ENCODE measurements around the gene HDAC4.

HDAC4 gene

GRCh38 chr2:239382384-239382880 lies 18.4 kb downstream of the HDAC4 start:
- no peak for DNase-seq

- DNase-seq = no peak
Measured at GRCh38 chr2:239381709-239382134, 19.1 kb downstream of the HDAC4 start.

DNA sequence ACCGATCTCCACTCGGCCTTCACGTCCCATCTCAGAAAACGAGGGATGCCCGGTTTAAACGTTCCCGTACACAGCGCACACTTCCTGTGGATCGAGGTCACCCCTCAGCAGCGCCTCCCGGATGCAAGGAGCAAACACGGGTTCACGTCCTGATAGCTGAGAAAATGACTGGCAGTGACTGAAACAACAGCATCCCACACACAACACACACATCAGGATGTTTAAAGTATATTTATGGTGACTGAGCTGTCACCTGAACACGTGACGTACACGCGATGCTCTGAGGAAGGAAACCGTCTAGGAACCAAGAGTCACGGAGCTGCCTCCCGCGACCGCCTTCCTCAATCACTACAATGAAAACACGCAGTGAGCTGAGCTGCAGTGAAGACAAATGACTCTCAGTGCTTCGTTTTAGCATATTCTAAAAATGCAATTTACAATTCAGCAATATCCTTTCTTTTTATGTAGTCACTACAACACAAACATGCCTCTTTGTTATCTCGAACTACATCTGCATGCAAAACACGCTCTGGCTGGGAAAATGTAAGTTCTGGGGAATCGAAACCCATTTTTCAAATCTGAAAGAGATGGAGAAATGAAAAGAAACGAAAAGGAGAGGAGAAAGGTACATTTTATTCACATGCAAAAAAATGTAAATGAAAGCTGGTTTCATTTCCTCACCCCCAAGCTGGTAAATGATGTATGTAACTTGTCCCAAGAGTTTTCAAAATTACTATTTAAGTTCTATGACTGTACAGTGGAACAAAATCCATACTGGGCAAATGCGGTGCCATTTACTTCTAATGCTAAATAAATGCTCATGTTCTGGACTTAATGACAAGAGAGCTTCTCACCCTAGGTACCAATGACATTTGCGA lies 19.8 kb downstream of the HDAC4 start:
- peak; percentile 65 for DNase-seq

- no peak for DNase-seq
Measured at GRCh38 chr2:239379641-239380170, 21.1 kb downstream of the HDAC4 start.

DNA sequence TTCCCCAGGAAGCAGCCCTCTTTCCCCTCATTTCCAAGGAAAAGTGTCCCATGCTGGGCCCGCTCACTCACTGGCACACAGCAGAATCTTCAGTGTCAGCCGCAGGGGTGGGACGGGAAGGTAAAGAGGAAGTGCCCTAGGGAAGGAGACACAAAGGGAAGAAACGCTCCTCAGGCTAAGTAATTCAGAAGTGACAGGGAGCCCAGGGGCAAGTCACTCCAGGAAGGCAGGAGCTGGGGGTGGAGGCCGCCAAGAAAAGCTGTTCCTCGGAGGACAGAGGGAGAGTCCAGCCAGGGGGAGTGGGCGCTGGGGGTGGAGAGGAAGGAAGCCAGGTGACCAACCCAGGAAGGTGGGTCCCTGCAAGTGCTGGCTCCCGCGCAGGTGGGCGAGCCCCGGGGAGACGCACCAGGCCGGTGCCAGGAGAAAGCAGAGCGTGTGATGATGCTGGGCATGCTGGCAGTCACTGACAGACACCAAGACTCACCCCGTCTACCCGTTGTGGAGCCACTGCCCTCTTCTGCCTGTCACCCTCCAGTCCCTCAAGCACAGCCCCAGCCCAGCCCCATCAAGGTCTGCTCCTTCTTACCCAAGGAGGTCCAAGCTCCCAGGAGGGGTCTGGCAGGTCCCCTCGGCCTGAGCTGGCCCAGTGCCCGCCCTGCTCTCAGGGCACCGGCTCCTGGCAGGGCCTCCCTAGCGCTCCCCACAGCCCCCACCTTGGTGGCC lies 21.7 kb downstream of the HDAC4 start:
- DNase-seq = no peak

- DNase-seq = no peak
Measured at GRCh38 chr2:239378021-239378917, 22.6 kb downstream of the HDAC4 start.

DNA sequence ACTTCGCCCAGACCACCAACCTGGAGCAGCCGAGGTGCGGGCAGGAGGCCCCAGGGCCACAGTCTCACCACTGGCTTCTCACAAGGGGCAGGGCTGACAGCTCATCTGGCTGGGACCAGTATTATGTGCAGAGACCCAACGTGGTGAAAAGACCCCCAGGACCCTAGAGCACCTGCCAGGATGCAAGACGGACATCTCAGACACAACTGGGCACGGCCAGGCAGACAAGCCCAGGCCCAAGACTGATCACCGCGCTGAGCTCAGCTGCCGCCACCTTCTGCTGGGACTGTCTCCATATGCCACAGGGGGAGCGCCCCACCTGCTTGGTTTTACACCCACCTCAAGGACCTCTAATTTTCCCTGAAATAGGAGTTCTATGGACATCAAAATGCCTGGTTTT lies 23.2 kb downstream of the HDAC4 start:
- no peak for DNase-seq

DNA sequence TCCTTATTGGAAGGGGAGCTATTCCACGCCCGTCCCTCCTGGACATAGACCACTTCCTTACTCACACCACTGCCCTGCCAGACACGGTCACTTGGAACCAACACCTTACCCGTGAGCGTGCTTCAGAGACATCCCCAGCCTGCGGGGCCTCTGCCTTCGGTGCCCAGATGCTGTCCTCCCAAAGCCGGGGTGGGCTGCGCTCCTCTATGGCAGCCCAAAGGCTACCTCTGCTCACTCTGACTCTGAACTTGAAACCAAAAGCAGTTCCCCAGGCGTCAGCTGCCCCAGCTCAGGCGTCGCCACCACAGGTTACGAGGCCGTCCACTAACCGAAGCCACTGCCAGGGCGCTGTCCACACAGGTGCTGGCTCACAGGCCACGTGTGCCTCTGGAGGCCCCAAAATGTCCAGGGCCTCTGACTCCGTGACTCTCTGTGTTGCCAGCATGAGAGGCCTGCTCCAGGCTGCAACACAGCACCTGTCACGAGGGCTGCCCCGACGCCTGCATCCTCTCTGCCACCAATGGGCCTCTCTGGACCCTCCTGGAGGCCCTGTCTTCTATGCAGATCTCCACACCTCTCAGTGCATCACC lies 23.8 kb downstream of the HDAC4 start:
- no peak for DNase-seq

DNA sequence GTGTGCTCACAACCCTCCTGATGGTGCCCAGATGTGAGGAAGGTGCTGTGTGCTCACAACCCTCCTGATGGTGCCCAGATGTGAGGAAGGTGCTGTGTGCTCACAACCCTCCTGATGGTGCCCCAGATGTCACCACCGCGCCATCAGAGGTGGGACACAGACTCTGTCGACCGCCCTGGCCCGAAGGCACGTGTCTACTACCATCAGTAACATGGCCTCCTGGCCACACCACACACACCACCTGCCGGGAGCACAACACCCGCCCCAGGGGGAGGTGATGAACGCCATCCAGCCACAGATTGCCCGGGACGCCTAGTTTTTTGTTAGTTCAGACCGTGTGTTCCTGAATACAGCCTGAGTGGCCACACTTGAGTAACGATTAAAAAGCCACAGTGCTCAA lies 24.5 kb downstream of the HDAC4 start:
- DNase-seq = no peak

GRCh38 chr2:239375278-239376061 lies 25.4 kb downstream of the HDAC4 start:
- DNase-seq = no peak

GRCh38 chr2:239374896-239375277 lies 25.9 kb downstream of the HDAC4 start:
- no peak for DNase-seq

- DNase-seq = no peak
Measured at GRCh38 chr2:239372835-239373234, 28.0 kb downstream of the HDAC4 start.

DNA sequence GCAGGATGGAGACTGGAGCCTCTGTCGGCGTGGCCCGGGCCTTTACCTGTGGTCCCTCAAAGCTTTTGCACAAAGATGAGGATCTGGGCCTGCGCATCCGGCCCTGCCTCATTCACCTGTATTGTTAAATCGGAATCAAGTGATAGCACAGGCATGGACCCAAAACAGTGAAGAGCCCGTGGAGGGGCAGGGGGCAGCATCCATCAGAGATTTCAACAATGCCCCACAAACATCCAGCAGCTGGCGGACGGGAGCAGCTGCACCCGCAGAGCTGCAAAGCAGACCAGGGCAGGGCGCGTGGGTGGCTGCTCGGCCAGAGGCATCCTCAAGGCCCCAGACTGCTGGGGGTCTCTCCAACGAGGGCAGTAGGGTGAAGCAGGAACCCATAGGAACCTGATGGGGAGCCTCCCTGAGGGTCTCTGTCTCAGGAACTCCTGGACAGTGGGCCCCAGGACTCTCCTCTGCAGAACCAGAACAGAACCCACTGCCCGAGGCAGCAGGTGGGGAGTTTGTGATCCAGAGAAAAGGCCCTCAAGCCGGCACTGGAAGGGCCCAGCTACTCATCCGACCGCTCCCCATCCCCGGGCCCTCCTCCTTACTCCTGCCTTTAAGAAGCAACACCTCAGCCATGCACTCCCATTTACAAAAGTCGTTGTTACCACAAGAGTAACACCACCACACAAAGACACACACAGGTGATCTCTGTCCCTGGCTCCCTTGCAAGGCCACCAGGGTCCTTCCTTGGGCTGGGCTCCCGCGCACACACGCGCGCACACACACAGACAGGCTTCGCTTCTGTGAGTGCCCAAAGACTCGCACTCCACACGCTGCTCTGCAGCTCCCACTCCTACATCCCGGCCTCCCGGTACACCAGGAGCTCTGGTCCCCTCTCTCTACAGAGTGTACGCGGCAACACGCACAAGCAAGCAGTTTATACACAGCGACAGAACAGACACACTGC lies 28.8 kb downstream of the HDAC4 start:
- DNase-seq = no peak

- no peak for DNase-seq
Measured at GRCh38 chr2:239370876-239371725, 29.7 kb downstream of the HDAC4 start.

DNA sequence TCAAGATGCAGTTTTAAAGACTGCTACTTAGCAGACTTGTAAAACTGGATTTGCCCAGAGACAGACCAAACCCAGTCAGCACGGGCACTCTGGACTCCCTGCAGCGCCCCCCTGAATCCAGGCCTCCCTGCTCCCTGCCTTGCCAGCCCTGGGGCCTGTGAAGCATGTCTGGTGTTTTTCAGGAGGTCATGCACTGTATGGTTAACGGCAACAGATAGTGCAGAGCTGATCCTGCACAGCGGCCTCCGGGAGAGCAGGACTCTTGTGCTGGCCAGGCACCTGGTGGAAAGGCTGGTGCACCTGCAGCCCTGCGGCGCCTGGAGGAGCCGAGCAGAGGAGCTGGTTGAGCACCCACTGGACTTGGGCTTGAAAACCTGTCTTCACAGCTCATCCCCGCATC lies 30.4 kb downstream of the HDAC4 start:
- no peak for DNase-seq

GRCh38 chr2:239369631-239370161 lies 31.1 kb downstream of the HDAC4 start:
- peak; percentile 69 for DNase-seq

GRCh38 chr2:239368906-239369552 lies 31.8 kb downstream of the HDAC4 start:
- DNase-seq = no peak

GRCh38 chr2:239368321-239368720 lies 32.5 kb downstream of the HDAC4 start:
- DNase-seq = no peak

All from stimulated activated CD4-positive, alpha-beta T cell treated with anti-CD3 and anti-CD28 coated beads, Interleukin-4, amount 100 ng/mL, for 1 hour (primary cell).